Fibroblast of pulmonary artery (primary cell): ENCODE results near the gene KLC4.

Source experiments
- DNase-seq: peaks from one replicate; pipeline ENCODE4 v3.0.0-alpha.2; 2010; ENCODE audit warnings: low read depth
- H3K4me3 ChIP-seq: replicated peaks from 2 replicates; pipeline ENCODE4 v1.5.1; 2011; ENCODE audit warnings: low read depth, mild to moderate bottlenecking, control low read depth, low read length, moderate library complexity
- TF ChIP-seq, protein P1 (sequence below): IDR thresholded peaks from 2 replicates; pipeline ENCODE4 v1.5.1; 2011; ENCODE audit warnings: mild to moderate bottlenecking, control low read depth, low read length, inconsistent platforms; ENCODE audit errors: missing control alignments

KLC4 gene

DNA sequence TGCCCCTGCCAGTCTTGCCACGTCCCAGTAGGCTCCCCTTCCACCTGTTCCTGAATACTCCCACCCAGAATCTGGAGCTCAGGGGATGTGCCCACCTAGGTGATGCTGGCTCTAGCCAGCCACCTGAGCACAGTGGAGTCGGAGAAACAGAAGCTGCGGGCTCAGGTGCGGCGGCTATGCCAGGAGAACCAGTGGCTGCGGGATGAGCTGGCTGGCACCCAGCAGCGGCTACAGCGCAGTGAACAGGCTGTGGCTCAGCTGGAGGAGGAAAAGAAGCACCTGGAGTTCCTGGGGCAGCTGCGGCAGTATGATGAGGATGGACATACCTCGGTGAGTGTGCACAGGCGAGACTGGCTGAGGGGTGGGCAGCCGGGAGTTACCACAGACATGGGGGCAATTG lies 3.4 kb downstream of the KLC4 start:
- TF ChIP-seq, protein P1, sequence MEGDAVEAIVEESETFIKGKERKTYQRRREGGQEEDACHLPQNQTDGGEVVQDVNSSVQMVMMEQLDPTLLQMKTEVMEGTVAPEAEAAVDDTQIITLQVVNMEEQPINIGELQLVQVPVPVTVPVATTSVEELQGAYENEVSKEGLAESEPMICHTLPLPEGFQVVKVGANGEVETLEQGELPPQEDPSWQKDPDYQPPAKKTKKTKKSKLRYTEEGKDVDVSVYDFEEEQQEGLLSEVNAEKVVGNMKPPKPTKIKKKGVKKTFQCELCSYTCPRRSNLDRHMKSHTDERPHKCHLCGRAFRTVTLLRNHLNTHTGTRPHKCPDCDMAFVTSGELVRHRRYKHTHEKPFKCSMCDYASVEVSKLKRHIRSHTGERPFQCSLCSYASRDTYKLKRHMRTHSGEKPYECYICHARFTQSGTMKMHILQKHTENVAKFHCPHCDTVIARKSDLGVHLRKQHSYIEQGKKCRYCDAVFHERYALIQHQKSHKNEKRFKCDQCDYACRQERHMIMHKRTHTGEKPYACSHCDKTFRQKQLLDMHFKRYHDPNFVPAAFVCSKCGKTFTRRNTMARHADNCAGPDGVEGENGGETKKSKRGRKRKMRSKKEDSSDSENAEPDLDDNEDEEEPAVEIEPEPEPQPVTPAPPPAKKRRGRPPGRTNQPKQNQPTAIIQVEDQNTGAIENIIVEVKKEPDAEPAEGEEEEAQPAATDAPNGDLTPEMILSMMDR: no peak
- no peak for DNase-seq
- no peak overlapping the region for H3K4me3 ChIP-seq

DNA sequence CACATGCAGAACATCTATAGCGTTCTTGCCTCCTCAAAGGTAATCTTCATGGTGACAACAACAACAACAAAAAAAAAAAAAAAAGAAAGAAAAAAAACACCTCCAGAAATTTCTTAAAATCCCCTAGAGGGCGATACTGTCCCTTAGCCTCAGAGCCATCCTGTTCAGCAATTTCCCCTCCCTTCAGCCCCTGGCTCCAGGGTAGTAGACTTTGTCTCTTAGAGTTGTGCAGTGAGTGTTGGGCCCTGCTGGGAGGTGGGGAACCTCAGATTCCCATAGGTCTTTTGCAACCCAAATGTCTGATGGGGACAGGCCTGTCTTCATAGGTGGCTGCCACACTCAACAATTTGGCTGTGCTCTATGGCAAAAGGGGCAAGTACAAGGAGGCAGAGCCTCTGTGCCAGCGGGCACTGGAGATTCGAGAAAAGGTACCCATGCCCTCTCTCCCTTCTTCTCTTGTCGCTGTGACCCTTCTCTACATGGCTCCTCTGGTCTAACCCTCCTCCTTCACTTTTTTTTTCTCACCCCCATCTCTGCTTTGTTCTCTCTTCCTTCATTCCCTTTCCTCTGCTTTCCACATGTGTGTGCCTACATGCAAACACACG lies 10.7 kb downstream of the KLC4 start:
- no peak overlapping the region for H3K4me3 ChIP-seq
- TF ChIP-seq, protein P1: peak; percentile 64
- DNase-seq: peak; percentile 86

DNA sequence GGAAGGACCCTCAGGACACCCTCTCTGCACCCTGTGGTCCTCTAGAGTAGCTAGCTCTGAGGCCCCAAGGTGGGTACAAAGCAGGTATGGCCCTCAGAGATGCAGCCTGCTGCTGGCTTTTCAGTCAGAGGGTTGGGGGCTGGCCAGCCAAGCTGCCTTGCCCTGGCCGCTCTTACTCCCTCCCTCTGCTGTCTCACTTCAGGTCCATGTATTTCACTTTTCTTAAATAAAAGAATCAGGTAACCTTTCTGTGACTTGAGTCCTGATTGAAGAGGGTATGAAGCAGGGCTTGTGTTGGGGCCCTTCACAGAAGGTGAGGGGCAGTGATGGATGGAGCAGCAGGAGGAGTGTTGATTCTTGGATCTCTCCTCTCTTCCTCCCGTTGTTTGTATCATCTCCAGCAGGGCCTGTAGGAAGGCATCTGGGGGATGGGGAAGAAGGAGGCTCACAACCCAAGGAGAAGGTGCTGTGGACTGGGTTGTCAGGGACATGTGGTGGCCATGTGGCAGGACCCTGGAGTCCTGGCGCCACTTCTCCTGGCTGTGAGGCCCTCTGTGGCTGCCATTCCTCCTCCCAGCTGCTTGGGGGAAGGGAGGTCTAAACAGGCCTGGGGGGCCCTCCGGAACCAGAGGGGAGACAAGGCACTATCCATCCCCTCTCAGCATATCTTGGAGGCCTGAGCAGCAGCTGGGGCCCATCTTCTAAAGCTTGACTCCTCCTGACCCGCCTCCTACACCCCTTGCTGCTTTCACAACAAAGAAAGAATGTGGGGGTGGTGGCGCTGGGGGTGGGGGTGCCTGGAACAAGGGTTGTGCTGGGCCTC lies 15.6 kb downstream of the KLC4 start:
- TF ChIP-seq, protein P1: no peak
- peak; percentile 88 for DNase-seq
- peak overlapping the region; percentile 56 for H3K4me3 ChIP-seq

DNA sequence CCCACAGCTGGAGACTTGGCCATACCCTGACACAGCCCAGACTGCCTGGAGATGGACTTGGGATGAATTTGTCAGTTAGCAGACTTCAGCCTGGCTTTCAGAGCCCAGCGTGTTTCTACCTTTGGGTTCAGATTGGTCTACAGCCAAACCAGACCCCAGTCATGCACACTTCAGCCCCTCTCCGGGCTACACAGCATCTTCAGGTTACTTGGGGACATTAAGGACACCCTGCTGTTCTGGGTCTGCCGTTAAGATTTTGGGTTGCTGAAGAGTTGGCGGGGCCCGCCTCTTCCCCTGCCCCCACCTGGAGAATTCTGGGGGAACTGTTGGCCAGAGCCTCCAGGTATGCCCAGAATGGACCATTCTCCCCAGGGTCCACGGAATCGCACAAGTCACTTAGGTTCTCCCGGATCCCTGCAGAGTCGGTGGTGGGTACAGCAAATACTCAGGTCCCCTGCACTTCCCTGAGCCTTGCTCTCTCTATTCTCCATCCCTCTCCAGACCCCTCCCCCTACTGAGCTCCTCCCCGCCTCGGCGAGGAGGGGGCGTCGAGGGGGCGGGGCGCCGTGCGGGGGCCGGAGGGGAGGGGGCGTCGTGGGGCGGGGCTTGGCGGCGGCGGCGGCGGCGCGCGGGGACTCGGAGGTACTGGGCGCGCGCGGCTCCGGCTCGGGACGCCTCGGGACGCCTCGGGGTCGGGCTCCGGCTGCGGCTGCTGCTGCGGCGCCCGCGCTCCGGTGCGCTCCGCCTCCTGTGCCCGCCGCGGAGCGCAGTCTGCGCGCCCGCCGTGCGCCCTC lies 16.4 kb downstream of the KLC4 start, which contains the start of gene PTK7:
Gene PTK7, plus strand, starts transcription at position 645 of the 794 bp plus-strand sequence. CDS start 175 bp downstream, outside the sequence.
- DNase-seq: peak; percentile 59
- TF ChIP-seq, protein P1: no peak
- peak within 1 kb of the TSS; percentile 81 for H3K4me3 ChIP-seq

DNA sequence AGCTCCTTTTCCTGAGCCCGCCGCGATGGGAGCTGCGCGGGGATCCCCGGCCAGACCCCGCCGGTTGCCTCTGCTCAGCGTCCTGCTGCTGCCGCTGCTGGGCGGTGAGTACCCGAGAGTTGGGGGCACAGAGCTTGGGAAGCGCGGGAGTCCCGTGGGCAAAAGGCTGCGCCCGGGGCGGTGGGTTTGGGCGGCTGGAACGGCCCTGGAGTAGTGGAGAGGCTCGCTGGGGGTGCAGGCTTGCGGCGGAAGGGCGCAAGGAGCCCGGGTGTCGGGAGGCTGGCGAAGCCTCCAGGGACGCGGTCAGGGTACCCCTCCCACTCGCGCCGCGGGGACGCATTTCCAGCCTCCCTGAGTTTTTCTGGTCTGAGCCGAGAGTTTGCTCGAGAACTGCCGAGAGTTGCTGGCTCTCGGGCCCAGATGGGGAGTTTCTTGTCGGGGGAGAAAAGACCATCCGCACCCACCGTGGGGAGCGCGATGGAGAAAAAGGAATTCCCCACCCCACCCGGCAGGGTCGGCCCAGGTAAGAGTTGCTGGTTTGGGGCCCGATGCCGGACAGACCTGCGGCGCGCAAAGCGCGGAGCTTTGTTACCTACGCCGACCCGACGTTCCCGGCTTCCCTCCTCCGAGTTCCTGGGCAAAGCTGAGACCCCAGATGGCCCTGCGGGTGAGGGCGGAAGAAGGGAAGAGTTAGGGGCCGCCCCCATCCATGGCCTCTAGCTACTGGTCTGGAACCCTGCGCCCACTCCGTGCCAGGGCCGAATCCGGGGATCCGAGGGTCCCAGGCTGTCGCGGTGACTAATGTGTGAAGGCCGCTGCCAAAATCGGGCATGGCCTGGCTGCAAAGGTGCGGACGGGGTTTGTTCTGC lies 17.3 kb downstream of the KLC4 start:
- DNase-seq: peak; percentile 44
- TF ChIP-seq, protein P1: no peak
- peak overlapping the region; percentile 81 for H3K4me3 ChIP-seq

DNA sequence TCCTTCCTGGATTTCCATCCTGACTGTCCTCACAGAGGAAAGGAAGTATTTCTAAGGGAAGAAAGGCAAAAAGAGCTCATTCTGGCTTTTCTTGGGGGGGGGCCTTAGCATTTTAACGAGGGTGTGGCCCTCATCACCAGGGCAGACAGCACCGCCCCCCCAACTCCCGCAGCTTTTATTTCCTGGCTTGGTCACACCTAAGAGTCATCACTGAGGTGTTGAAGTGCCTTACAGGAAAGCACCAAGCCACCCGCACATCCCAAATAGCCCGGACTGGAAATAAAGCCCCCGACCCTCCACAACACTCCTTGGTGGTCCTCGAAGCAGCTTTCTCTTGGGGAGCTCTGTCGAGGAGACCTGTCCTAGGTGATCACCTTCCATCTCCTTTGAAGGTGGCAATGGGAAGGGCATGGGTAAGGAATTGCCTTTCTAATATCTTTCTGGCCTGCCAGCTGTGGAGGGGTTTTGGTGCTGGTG lies 17.9 kb downstream of the KLC4 start:
- H3K4me3 ChIP-seq: peak overlapping the region; percentile 81
- TF ChIP-seq, protein P1: no peak
- DNase-seq: no peak
